ENCODE results near the gene PDZRN3. TPM values are rescaled to one million over a fixed set of nuclear protein-coding genes. Genes with fewer than 3 reads are reported as not detected.

PDZRN3 gene
- total RNA-seq, 1 donor from 2014 or later, result 58.6 TPM

- Mint-ChIP-seq H3K4me3 (no peak overlapping the region), H3K4me1 (ENCODE audit: unreplicated experiment) (peaks cover 59% of the 10 kb centered on the region), H3K36me3 (no peaks in the 10 kb centered on the region), H3K9me3 (no peaks in the 10 kb centered on the region), H3K27me3 (peaks cover 4% of the 10 kb centered on the region), H3K27ac (no peak overlapping the region)
- no peak for DNase-seq (ENCODE audit: extremely low spot score, unreplicated experiment)
- TF ChIP-seq CTCF (conservative IDR thresholded peaks at IDR 0.05), result no peak
Measured at GRCh38 chr3:73509816-73510215, 114.9 kb downstream of the PDZRN3 start.

DNA sequence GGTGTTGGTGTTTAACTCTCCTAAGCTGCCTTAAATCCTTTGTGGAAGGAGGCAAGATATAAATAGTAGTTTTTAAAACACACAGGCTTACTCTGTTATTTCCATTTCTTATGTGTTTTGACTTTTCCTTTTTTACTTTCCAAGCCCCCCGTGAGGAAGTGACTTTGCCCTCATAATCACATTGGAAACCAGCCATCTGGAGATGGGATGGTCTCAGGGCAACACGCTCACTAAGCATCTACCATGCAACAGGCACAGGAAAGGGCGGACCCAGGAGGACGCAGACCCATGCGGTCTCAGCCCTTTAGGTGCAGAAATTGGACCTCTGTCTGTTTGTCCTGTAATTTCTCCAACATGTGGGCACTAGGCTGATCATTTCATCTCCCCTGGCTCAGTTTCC is 115.7 kb downstream of the PDZRN3 start:
- H3K27me3 Mint-ChIP-seq, result peaks cover 4% of the 10 kb centered on the region
- no peak for DNase-seq (ENCODE audit: extremely low spot score, unreplicated experiment)
- H3K4me1 Mint-ChIP-seq (ENCODE audit: unreplicated experiment), result peaks cover 58% of the 10 kb centered on the region
- TF ChIP-seq CTCF (conservative IDR thresholded peaks at IDR 0.05), result no peak
- H3K27ac Mint-ChIP-seq, result peak overlapping the region; percentile 76
- no peak overlapping the region for H3K4me3 Mint-ChIP-seq
- no peaks in the 10 kb centered on the region for H3K9me3 Mint-ChIP-seq
- H3K36me3 Mint-ChIP-seq, result no peaks in the 10 kb centered on the region

DNA sequence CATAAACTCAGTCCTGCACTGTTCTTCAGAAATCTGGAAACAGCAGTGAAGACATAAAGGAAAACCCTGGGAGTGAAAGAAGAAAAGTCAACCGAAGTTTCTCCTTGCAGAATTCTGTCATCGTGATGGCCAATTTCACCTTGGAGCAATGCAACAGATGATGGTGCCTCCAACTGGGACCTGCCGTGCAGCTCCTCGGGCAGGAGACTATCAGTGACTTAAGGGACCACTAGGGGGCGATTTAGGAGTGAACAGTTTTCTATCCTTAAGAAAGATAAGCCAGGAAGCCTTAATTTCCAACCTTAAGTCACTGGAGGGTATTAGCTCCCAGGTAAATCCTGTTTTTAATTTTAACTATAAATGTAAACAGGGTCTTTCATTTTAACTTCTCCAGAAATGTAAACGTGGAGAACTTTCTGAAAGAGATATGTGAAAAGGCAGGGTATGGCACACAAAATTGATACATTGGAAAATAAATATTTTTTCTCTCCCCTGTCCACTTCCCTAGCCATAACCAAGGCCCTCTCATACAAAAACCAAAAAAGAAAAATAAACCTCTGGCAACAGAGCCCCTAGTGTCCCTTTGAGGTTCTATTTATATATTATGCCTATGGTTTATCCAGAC is 116.3 kb downstream of the PDZRN3 start:
- Mint-ChIP-seq H3K4me1 (ENCODE audit: unreplicated experiment) (peaks cover 56% of the 10 kb centered on the region), H3K27ac (no peak overlapping the region), H3K36me3 (no peaks in the 10 kb centered on the region), H3K4me3 (no peak overlapping the region), H3K9me3 (no peaks in the 10 kb centered on the region), H3K27me3 (peaks cover 4% of the 10 kb centered on the region)
- peak; percentile 88 for TF ChIP-seq CTCF (conservative IDR thresholded peaks at IDR 0.05)
- DNase-seq (ENCODE audit: extremely low spot score, unreplicated experiment), result no peak

DNA sequence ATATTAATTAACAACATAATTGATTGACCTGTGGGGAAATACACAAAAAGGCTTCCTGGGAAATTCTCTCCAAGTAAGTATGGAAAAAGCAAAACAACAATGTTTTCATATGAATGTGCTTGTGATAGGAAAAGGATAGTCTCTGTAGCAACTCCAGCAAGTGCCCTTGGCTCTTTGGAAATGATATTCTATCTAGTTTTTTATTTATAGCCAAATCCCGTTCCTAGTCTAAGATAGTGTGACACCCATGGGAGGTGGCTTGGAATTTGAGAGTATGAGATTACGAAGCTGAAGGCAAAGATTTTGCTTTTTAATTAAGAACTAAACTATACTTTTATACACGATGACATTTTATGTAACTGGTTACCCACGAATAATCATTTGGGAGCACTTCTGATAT is 119.9 kb downstream of the PDZRN3 start:
- H3K27me3 Mint-ChIP-seq, result peaks cover 4% of the 10 kb centered on the region
- peaks cover 47% of the 10 kb centered on the region for H3K4me1 Mint-ChIP-seq (ENCODE audit: unreplicated experiment)
- DNase-seq (ENCODE audit: extremely low spot score, unreplicated experiment), result no peak
- H3K4me3 Mint-ChIP-seq, result no peak overlapping the region
- no peaks in the 10 kb centered on the region for H3K36me3 Mint-ChIP-seq
- no peak for TF ChIP-seq CTCF (conservative IDR thresholded peaks at IDR 0.05)
- H3K27ac Mint-ChIP-seq, result no peak overlapping the region
- H3K9me3 Mint-ChIP-seq, result no peaks in the 10 kb centered on the region

GRCh38 chr3:73504239-73504638 is 120.5 kb downstream of the PDZRN3 start:
- TF ChIP-seq CTCF (conservative IDR thresholded peaks at IDR 0.05), result no peak
- H3K27ac Mint-ChIP-seq, result no peak overlapping the region
- peaks cover 4% of the 10 kb centered on the region for H3K27me3 Mint-ChIP-seq

GRCh38 chr3:73503781-73504180 is 121.0 kb downstream of the PDZRN3 start:
- DNase-seq (ENCODE audit: extremely low spot score, unreplicated experiment), result no peak
- Mint-ChIP-seq H3K4me1 (ENCODE audit: unreplicated experiment) (peaks cover 40% of the 10 kb centered on the region), H3K4me3 (no peak overlapping the region), H3K9me3 (no peaks in the 10 kb centered on the region), H3K36me3 (no peaks in the 10 kb centered on the region), H3K27me3 (peaks cover 4% of the 10 kb centered on the region), H3K27ac (no peak overlapping the region)
- no peak for TF ChIP-seq CTCF (conservative IDR thresholded peaks at IDR 0.05)

More at GRCh38 chr3:73504239-73504638, 120.5 kb downstream of the PDZRN3 start:
- Mint-ChIP-seq H3K36me3 (no peaks in the 10 kb centered on the region), H3K4me3 (no peak overlapping the region), H3K4me1 (ENCODE audit: unreplicated experiment) (peaks cover 44% of the 10 kb centered on the region), H3K9me3 (no peaks in the 10 kb centered on the region)
- DNase-seq (ENCODE audit: extremely low spot score, unreplicated experiment), result no peak
